Activated T-helper 2 cell treated with anti-CD3 and anti-CD28 coated beads, Interferon-gamma antibody, Interleukin-2, Interleukin-4, amounts not matched to agents 10 μg/mL and 5 μg/mL and 100 μg/mL, durations not matched to agents 14 hours and 24 hours and 36 hours (primary cell): ENCODE measurements around the gene RNF103. TPM values are rescaled to one million over a fixed set of nuclear protein-coding genes. Genes with fewer than 3 reads are reported as not detected.
"Not testable (repeated sequence)": the region's sequence is repeated elsewhere in the genome, so short reads cannot be mapped to it uniquely, and the experiment has no call there.

Experiments used
- DNase-seq: peaks from one replicate; pipeline ENCODE4 v3.0.0; 2021; ENCODE audit warnings: low spot score
- H3K27ac Mint-ChIP-seq: one replicate; pipeline ENCODE4 v1.8.0; 2021; ENCODE audit warnings: mixed read lengths
- H3K27me3 Mint-ChIP-seq: one replicate; pipeline ENCODE4 v1.8.0; 2021; ENCODE audit warnings: low read depth, mixed read lengths
- H3K36me3 Mint-ChIP-seq: one replicate; pipeline ENCODE4 v1.8.0; 2021; ENCODE audit warnings: low read depth, mixed read lengths
- H3K4me1 Mint-ChIP-seq: one replicate; pipeline ENCODE4 v1.8.0; 2021; ENCODE audit warnings: low read depth, mixed read lengths
- H3K4me3 Mint-ChIP-seq: one replicate; pipeline ENCODE4 v1.8.0; 2021; ENCODE audit warnings: low read depth, mild to moderate bottlenecking, moderate library complexity, mixed read lengths
- H3K9me3 Mint-ChIP-seq: one replicate; pipeline ENCODE4 v1.8.0; 2021; ENCODE audit warnings: mixed read lengths
- intact Hi-C: fragments of 100-400 bp; cut with micrococcal nuclease; formaldehyde crosslinking; loops from one replicate; pipeline ENCODE4 v1.15.1; 2023
- total RNA-seq: library from RNA; stranded (reverse); gene quantifications from 2 replicates; pipeline ENCODE4 v1.2.3, GENCODE V29; 2022

Gene RNF103
- total RNA-seq, 1 donor from 2014 or later: 12.4 TPM

DNA sequence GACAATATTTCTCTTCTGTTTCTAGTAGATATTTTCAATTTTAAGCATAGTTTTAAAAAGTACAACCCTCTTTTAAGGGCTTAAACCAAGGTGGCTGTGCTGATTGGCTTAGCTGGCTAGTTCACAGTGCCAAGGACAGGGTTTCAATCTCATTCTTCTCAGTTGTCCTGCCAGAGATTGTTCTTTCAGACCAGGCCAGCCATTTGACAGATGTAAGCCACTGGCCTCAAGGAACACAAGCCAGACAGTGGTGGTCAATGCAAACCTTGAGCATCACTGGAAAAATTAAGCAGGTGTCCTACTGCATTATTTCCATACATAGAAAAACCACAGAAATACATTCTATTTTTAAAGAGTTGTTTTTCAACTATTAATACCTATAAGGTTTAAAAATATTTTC, 5.9 kb downstream of the RNF103 start:
- Mint-ChIP-seq H3K36me3 (peaks cover 60% of the 10 kb centered on the region), H3K27me3 (no peaks in the 10 kb centered on the region), H3K9me3 (no peaks in the 10 kb centered on the region), H3K27ac (no peak overlapping the region), H3K4me3 (no peak overlapping the region), H3K4me1 (peaks cover 32% of the 10 kb centered on the region)
- no peak for DNase-seq
- intact Hi-C loops: no loop called here

DNA sequence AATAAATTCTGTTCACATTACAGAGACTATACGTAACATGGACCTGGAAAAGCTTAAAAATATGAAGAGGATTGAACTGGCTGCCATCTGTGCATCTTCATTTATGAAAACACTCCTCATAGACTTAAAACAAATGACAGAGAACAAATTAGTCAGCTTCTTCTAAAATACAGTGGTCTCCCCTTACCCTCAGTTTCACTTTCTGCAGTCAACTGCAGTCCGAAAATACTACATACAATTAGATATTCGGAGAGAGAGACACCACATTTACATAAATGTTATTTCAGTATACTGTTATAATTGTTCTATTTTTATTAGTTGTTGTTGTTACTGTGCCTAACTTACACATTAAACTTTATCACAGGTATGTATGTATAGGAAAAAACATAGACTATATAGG, 6.5 kb downstream of the RNF103 start:
- Mint-ChIP-seq H3K4me1 (peaks cover 32% of the 10 kb centered on the region), H3K36me3 (peaks cover 60% of the 10 kb centered on the region), H3K9me3 (no peaks in the 10 kb centered on the region), H3K27me3 (no peaks in the 10 kb centered on the region), H3K4me3 (no peak overlapping the region), H3K27ac (no peak overlapping the region)
- DNase-seq: no peak
- intact Hi-C loops: no loop called here

DNA sequence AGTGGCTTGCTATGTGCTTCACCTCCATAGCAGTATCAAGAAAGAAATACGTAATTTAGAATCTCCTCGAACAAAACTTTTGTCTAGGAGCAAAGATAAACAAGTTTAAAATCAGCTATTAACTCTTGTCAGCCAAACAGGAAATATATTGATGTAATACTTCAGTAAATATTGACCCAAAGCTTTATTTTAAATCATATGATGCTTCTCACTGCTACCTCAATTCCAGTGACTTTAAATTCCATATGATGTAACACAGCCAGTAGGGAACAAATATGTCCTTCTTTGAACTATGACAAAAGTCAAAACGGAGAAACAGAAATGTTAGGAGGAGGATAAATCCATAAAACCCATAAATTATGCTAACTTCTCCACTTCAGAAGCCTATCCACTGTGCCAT, 7.2 kb downstream of the RNF103 start:
- no peak for DNase-seq
- H3K4me3 Mint-ChIP-seq: no peak overlapping the region
- intact Hi-C loops: no loop called here
- H3K9me3 Mint-ChIP-seq: no peaks in the 10 kb centered on the region
- H3K27me3 Mint-ChIP-seq: no peaks in the 10 kb centered on the region
- no peak overlapping the region for H3K27ac Mint-ChIP-seq
- H3K4me1 Mint-ChIP-seq: peaks cover 28% of the 10 kb centered on the region
- H3K36me3 Mint-ChIP-seq: peaks cover 64% of the 10 kb centered on the region

DNA sequence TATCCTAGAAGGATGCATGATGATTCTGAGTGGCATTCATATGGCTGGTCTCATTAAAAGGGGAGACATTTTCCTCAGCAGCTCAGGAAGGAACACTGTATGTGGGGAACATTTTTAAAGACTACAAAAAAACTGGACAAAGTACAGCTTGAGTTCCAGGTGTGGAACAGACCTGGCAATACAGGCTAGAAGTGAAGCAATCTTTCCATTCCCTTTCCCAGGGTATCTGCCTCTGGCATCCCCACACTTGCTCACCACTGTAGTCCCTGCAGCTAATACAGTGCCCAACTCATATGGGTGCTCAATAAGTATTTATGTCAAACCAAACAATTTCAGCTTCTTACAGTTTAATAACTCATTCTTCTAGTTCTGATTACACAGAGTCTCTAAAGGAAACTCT, 8.1 kb downstream of the RNF103 start:
- H3K9me3 Mint-ChIP-seq: no peaks in the 10 kb centered on the region
- intact Hi-C loops: no loop called here
- no peak overlapping the region for H3K4me3 Mint-ChIP-seq
- DNase-seq: no peak
- H3K4me1 Mint-ChIP-seq: peaks cover 28% of the 10 kb centered on the region
- H3K27me3 Mint-ChIP-seq: no peaks in the 10 kb centered on the region
- no peak overlapping the region for H3K27ac Mint-ChIP-seq
- peaks cover 73% of the 10 kb centered on the region for H3K36me3 Mint-ChIP-seq

DNA sequence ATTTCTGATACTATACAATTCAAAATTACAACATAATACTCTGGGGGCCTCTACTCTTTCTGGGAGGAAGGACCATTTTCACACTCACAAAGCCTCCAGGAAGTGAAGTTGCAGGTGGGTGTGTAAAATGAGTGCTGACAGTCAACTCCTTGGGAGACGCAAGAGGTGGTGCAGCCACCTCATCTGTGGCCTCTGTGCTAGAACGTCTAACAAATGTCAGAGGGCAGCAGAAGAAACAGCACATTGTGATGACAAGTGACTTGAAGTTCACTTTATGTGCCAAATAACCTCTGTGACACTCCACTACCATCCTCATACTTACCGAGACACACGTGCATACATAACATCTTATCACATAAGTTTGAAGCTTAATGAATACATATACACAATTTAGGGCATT, 10.2 kb downstream of the RNF103 start:
- no peak for DNase-seq
- Mint-ChIP-seq H3K27me3 (no peaks in the 10 kb centered on the region), H3K36me3 (peaks cover 71% of the 10 kb centered on the region), H3K4me1 (peaks cover 20% of the 10 kb centered on the region), H3K4me3 (no peak overlapping the region), H3K27ac (no peak overlapping the region), H3K9me3 (no peaks in the 10 kb centered on the region)
- intact Hi-C loops: no loop called here

DNA sequence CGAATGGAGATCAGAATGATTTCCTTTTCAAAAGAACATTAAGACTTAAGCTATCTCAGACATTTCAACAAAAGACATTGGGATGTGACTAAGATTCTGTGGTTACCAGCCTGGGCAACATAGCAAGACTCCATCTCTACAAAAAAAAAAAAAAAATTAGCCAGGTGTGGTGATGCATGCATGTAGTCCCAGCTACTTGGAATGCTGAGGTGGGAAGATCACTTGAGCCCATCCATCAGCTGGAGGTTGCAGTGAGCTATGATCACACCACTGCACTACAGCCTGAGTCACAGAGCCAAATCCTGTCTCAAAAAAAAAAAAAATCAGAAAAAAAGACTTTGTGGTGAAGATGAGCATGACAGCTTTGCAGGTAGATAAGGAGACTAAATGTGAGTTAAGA, 12.8 kb downstream of the RNF103 start:
- Mint-ChIP-seq H3K36me3 (peaks cover 52% of the 10 kb centered on the region), H3K4me1 (peaks cover 10% of the 10 kb centered on the region), H3K9me3 (no peaks in the 10 kb centered on the region), H3K27ac (no peak overlapping the region), H3K27me3 (no peaks in the 10 kb centered on the region), H3K4me3 (no peak overlapping the region)
- DNase-seq: no peak
- intact Hi-C loops: no loop called here

DNA sequence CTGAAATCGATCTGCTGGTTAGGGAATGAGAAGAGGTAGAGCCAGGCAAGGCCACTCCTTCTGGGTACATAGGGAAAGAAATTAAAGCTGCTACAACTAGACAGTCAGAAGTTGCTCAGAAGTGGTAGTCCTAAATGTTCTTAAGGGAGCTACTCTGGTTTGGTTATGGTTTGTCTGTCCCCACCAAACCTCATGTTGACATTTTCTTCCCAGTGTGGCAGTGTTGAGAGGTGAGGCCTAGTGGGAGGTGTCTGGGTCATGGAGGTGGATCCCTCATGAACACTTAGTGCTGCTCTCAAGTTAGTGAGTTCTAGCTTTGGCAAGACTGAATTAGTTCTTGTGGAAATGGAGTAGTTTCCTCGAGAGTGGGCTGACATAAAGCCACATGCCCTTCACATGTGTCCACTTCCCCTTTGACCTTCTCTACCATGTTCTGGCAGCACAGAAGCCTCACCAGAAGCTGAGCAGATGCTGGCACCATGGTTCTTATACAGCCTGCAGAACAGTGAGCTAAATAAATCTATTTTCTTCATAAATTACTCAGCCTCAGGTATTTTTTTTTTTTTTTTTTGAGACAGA, 14.7 kb downstream of the RNF103 start:
- intact Hi-C loops: no loop called here
- H3K27me3 Mint-ChIP-seq: no peaks in the 10 kb centered on the region
- H3K27ac Mint-ChIP-seq: peak overlapping the region; percentile 10
- no peaks in the 10 kb centered on the region for H3K9me3 Mint-ChIP-seq
- H3K4me3 Mint-ChIP-seq: no peak overlapping the region
- H3K4me1 Mint-ChIP-seq: peaks cover 10% of the 10 kb centered on the region
- no peak for DNase-seq
- peaks cover 58% of the 10 kb centered on the region for H3K36me3 Mint-ChIP-seq

DNA sequence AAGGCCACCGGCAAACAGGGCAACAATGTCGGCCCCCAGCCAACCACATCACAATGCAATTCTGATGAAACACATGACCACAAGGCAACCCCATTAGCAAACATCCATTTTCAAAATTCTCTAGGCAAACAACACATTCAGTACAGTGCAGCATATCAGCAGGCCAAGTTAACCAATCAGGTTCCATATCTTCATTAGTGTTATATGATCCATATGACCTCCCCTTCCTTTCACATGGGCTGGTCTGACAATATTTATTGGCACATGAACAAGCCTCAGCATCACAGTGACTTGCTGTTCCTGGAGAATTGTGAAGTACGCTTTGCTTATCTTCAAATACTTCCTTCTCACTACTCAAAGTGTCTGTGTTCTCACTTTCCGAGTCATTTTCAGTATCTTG, 19.8 kb downstream of the RNF103 start:
- intact Hi-C loops: no loop called here
- no peak for DNase-seq
- Mint-ChIP-seq H3K27me3 (no peaks in the 10 kb centered on the region), H3K36me3 (peaks cover 34% of the 10 kb centered on the region), H3K27ac (no peak overlapping the region), H3K4me3 (no peak overlapping the region), H3K9me3 (no peaks in the 10 kb centered on the region), H3K4me1 (peaks cover 3% of the 10 kb centered on the region)

DNA sequence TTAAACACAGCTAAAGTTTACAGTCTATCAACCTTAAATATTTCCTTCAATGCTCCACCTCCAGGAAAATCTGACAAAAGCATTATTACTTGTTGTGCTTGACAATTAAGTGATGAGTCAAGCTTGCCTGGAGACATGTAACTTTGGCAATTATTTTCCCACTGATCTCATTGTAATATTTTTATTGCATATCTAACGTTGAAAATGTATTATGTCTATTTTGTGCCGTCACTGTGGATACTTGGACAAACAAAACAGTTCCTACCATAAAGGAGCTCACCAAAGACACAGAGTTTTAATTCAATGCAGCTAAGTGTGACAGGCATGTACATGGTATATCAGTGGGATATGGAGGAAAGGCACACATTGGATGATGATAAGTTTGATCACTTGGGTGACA, 24.7 kb downstream of the RNF103 start:
- Mint-ChIP-seq H3K27me3 (peaks cover 8% of the 10 kb centered on the region), H3K27ac (no peak overlapping the region), H3K36me3 (peaks cover 9% of the 10 kb centered on the region), H3K9me3 (no peaks in the 10 kb centered on the region), H3K4me3 (no peak overlapping the region), H3K4me1 (no peaks in the 10 kb centered on the region)
- intact Hi-C loops: no loop called here
- DNase-seq: no peak

DNA sequence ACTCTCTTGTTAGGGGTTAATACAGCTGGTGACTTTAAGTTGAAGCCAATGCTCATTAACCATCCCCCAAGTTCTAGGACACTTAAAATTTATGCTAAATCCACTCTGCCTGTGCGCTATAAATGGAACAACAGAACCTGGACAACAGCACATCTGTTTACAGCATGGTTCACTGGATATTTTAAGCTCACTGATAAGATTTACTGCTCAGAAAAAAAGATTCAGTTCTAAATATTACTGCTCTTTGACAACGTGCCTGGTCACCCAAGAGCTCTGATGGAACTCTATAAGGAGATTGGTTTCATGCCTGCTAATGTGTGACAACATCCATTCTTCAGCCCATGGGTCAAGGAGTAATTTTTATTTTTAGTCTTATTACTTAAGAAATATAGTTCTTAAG, 27.5 kb downstream of the RNF103 start:
- Mint-ChIP-seq H3K27ac (no peak overlapping the region), H3K9me3 (no peaks in the 10 kb centered on the region), H3K4me1 (no peaks in the 10 kb centered on the region), H3K4me3 (no peak overlapping the region), H3K36me3 (no peaks in the 10 kb centered on the region), H3K27me3 (peaks cover 19% of the 10 kb centered on the region)
- intact Hi-C loops: no loop called here
- DNase-seq: no peak

DNA sequence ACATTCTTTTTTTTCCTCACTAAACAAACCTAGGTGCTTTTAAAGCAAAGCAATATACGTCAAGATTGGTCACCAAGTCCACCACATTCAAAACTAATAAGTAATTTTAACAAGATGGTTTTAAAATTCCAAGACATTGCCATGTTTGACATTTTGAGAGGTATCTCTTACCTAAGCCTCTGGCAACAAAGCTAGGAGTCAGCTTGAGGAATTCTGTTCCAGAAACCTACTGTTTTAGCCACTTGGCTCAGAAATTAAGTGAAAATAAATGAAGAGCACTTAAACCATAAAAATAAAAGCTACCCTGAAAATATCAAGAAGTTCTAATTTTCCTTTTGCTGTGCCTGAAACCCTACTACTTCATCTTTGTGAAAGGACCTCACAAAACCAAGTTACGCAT, 30.4 kb downstream of the RNF103 start:
- no peak for DNase-seq
- Mint-ChIP-seq H3K4me3 (no peak overlapping the region), H3K4me1 (no peaks in the 10 kb centered on the region), H3K36me3 (no peaks in the 10 kb centered on the region), H3K9me3 (peaks cover 5% of the 10 kb centered on the region), H3K27me3 (peaks cover 22% of the 10 kb centered on the region), H3K27ac (no peak overlapping the region)
- intact Hi-C loops: no loop called here

DNA sequence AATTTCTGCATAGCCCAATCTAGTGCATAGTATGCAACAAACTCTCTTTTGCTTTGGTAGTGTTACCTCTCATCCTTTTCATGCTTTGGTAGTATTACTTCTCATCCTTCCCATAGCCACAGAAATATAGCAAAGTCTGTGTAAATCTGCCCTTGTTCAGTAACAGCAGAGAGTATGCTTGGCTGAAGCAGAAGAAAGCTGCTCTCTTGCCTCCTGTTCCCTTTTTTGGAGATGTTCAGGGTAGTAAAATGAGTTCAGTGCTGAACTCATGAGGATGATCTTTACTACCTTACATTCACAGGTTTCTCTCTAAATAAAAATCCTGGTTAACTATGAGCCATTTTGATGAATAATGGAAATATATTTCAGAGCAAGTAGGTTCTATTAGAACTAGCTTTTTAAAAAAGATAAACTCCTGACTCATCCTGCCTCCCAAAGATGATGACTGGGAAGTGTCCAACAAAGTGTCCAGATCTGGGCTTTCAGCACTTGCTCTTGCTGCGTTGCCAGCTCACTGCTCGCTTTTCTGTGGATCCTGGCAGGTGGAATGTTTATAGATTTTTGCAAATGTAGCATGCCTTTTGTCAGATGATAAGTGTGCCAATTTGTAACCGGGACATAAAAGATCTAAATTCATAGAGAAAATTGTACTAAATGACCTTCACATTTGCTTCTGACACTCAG, 31.0 kb downstream of the RNF103 start:
- H3K36me3 Mint-ChIP-seq: no peaks in the 10 kb centered on the region
- peaks cover 5% of the 10 kb centered on the region for H3K9me3 Mint-ChIP-seq
- intact Hi-C loops: no loop called here
- H3K27ac Mint-ChIP-seq: no peak overlapping the region
- H3K4me1 Mint-ChIP-seq: no peaks in the 10 kb centered on the region
- H3K27me3 Mint-ChIP-seq: peaks cover 22% of the 10 kb centered on the region
- H3K4me3 Mint-ChIP-seq: no peak overlapping the region
- no peak for DNase-seq

DNA sequence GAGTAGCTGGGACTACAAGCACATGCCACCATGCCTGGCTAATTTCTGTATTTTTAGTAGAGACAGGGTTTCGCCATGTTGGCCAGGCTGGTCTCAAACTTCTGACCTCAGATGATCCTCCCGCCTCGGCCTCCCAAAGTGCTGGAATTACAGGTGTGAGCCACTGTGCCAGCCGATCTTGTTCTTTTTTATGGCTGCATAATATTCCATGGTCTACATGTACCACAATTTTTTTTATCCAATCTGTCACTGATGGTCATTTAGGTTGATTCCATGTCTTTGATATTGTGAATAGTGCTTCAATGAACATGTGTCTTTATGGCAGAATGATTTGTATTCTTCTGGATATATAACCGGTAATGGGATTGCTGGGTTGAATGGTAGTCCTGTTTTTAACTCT, 34.0 kb downstream of the RNF103 start:
- H3K36me3 Mint-ChIP-seq, H3K4me1 Mint-ChIP-seq, DNase-seq, intact Hi-C loops, H3K4me3 Mint-ChIP-seq, H3K27ac Mint-ChIP-seq: not testable (repeated sequence)
- Mint-ChIP-seq H3K27me3 (peaks cover 18% of the 10 kb centered on the region), H3K9me3 (peaks cover 12% of the 10 kb centered on the region)
